SH-SY5Y (cell line): ENCODE measurements around the gene VWA5A.

Experiments used
- GATA2 ChIP-seq: IDR thresholded peaks from 2 replicates; pipeline ENCODE4 v1.6.1; 2011; ENCODE audit warnings: mild to moderate bottlenecking, low read depth, low read length
- GATA3 ChIP-seq: IDR thresholded peaks from 2 replicates; pipeline ENCODE4 v1.6.1; 2011; ENCODE audit warnings: low read depth, mild to moderate bottlenecking, low read length, moderate library complexity

- no peak for TF ChIP-seq GATA2
- no peak for TF ChIP-seq GATA3
Measured at GRCh38 chr11:124183068-124183467, 67.8 kb downstream of the VWA5A start, which contains the start of gene OR10D3.
